GM12872 (cell line): ENCODE data around the gene LCN6.
A peak's percentile ranks its signal among the peaks of the same experiment; 100 is the strongest.

ENCODE experiments used
- TF ChIP-seq, protein P1 (sequence below): IDR thresholded peaks from 3 replicates; pipeline ENCODE4 v1.5.1; 2011; ENCODE audit warnings: low read depth, mild to moderate bottlenecking, low read length, moderate library complexity; ENCODE audit not compliant: insufficient read depth

The LCN6 gene

DNA sequence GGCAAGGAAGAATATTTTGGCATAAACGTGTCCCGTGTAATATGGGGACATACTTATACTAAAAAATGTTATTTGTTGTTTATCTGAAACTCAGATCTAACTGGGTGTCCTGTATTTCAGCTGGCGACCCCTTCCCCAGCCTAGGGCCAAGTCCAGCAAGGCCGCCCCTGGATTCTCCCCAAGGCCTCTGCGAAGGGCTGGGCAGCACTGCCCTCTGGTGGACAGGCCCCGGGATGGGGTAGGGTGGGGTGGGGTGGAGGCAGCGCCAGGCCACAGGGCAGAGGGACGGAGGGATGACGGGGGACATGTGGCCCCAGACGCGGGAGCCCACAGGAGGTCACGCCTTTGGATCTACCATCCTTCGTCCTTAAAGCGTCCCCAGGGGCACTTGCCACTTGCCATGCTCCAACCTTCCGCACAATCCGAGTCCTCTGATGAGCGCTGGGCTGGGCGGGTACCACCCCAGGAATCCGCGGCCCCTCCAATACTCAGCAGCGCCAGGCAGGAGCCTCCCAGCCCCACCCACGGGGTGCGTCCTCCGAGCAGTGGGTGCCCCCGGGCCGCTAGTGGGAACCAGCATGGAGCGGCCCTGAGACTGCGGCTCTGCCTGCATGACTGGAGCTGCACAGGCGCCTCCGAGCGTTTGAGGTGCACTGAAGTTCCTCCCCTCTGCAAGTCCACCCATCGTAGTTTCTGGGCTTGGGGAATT, 54.0 kb downstream of the LCN6 start:
- TF ChIP-seq, protein P1, sequence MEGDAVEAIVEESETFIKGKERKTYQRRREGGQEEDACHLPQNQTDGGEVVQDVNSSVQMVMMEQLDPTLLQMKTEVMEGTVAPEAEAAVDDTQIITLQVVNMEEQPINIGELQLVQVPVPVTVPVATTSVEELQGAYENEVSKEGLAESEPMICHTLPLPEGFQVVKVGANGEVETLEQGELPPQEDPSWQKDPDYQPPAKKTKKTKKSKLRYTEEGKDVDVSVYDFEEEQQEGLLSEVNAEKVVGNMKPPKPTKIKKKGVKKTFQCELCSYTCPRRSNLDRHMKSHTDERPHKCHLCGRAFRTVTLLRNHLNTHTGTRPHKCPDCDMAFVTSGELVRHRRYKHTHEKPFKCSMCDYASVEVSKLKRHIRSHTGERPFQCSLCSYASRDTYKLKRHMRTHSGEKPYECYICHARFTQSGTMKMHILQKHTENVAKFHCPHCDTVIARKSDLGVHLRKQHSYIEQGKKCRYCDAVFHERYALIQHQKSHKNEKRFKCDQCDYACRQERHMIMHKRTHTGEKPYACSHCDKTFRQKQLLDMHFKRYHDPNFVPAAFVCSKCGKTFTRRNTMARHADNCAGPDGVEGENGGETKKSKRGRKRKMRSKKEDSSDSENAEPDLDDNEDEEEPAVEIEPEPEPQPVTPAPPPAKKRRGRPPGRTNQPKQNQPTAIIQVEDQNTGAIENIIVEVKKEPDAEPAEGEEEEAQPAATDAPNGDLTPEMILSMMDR = peak; percentile 62; the same call in 2 of the 3 replicates
